Measurements from ENCODE around the gene FLOT1. TPM values are rescaled to one million over a fixed set of nuclear protein-coding genes. Genes with fewer than 3 reads are reported as not detected.

The FLOT1 gene
- total RNA-seq, 1 experiment from 2014 or later = 58.2 TPM

DNA sequence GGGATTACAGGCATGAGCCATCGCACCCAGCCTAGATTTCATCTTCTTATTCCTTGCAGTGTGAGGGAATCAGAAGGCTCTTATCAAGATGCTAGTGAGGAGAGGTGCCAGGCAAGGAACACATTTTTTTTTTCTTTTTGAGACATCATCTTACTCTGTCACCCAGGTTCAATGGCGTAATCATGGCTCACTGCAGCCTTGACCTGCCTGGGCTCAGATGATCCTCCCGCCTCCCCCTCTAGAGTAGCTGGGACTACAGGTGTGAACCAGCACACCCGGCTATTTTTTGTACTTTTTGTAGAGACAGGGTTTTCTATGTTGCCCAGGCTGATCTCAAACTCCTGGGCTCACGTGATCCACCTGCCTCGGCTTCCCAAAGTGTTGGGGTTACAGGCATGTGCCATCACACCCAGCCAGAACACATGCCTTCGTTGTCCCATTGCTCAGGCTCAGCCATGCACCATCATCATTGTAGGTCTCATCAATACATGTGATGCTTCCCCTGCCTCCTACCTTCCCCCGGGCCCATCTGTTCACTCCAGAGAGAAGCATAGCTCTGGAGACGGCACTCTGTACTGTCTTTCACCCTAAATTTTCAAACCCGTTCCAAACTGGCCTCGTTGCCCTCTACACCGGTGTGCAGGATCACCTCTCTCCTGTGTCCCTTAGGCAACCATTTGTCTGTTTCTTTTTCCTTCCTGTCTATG is 10.1 kb downstream of the FLOT1 start:
- Histone ChIP-seq H3K9me2 (replicated peaks; ENCODE audit: insufficient read depth, low read length) (no peaks in the 10 kb centered on the region), H4K20me1 (ENCODE audit: insufficient read depth, low read depth, low read length) (no peaks in the 10 kb centered on the region), H3K9me3 (ENCODE audit: low read length) (no peaks in the 10 kb centered on the region), H3K4me3 (ENCODE audit: low read length) (no peak overlapping the region), H2AFZ (ENCODE audit: low read length) (no peak overlapping the region), H3K27me3 (ENCODE audit: low read length) (no peaks in the 10 kb centered on the region), H3K36me3 (ENCODE audit: insufficient read depth, low read length) (peaks cover 25% of the 10 kb centered on the region), H3K27ac (ENCODE audit: low read length) (no peak overlapping the region), H3K4me2 (ENCODE audit: low read depth, low read length, poor library complexity, severe bottlenecking) (no peak overlapping the region), H3K4me1 (ENCODE audit: low read length) (peaks cover 5% of the 10 kb centered on the region; the same call in 1 of the 2 replicates), H3K79me2 (ENCODE audit: low read length) (no peaks in the 10 kb centered on the region), H3K9ac (ENCODE audit: low read length) (no peak overlapping the region)
- peak; percentile 37 for DNase-seq

- Histone ChIP-seq H3K27me3 (ENCODE audit: low read length) (no peaks in the 10 kb centered on the region), H3K4me1 (ENCODE audit: low read length) (peaks cover 5% of the 10 kb centered on the region; the same call in 1 of the 2 replicates), H3K4me2 (ENCODE audit: low read depth, low read length, poor library complexity, severe bottlenecking) (no peak overlapping the region), H2AFZ (ENCODE audit: low read length) (no peak overlapping the region), H4K20me1 (ENCODE audit: insufficient read depth, low read depth, low read length) (no peaks in the 10 kb centered on the region), H3K9me3 (ENCODE audit: low read length) (no peaks in the 10 kb centered on the region), H3K9me2 (replicated peaks; ENCODE audit: insufficient read depth, low read length) (no peaks in the 10 kb centered on the region), H3K4me3 (ENCODE audit: low read length) (no peak overlapping the region), H3K36me3 (ENCODE audit: insufficient read depth, low read length) (peaks cover 14% of the 10 kb centered on the region; the same call in 1 of the 2 replicates), H3K27ac (ENCODE audit: low read length) (no peak overlapping the region), H3K9ac (ENCODE audit: low read length) (no peak overlapping the region), H3K79me2 (ENCODE audit: low read length) (no peaks in the 10 kb centered on the region)
- peak; percentile 86 for DNase-seq
These were observed 11.7 kb downstream of the FLOT1 start for GRCh38 chr6:30730601-30731435.

DNA sequence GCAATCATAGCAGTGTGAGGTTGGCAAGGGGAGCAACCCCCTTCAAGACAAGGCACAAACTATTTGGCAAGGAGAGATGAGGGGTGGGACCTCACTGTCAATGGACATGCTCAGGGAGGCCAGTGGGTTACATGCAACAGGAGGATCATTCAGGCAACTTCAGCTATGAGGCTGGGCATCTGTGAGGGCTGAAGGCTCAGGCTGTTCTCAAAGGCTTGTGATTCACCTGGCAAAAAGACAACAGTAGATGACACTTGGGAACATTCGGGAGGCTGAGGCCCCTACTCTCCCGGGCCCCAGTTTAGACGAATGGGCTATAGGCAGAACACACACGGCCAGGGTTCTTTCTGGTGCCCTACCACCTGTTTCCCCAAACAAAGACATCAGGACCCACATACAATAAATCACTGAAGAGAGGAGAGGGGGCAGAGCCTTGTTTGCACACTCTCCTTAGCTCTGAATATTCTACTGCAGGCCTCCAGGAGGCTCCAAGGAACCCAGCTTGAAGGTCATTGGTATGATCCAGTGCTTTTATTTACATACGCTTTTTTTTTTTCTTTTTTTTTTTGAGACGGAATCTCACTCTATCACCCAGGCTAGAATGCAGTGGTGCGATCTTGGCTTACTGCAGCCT is 14.4 kb downstream of the FLOT1 start:
- Histone ChIP-seq H3K9me3 (ENCODE audit: low read length) (no peaks in the 10 kb centered on the region), H2AFZ (ENCODE audit: low read length) (no peak overlapping the region), H3K36me3 (ENCODE audit: insufficient read depth, low read length) (peaks cover 33% of the 10 kb centered on the region), H4K20me1 (ENCODE audit: insufficient read depth, low read depth, low read length) (peaks cover 11% of the 10 kb centered on the region), H3K4me3 (ENCODE audit: low read length) (no peak overlapping the region), H3K27ac (ENCODE audit: low read length) (no peak overlapping the region), H3K4me2 (ENCODE audit: low read depth, low read length, poor library complexity, severe bottlenecking) (no peak overlapping the region), H3K9ac (ENCODE audit: low read length) (no peak overlapping the region), H3K79me2 (ENCODE audit: low read length) (peaks cover 5% of the 10 kb centered on the region; the same call in 1 of the 2 replicates), H3K4me1 (ENCODE audit: low read length) (peaks cover 8% of the 10 kb centered on the region), H3K27me3 (ENCODE audit: low read length) (no peaks in the 10 kb centered on the region), H3K9me2 (replicated peaks; ENCODE audit: insufficient read depth, low read length) (no peaks in the 10 kb centered on the region)
- DNase-seq = peak; percentile 65

- Histone ChIP-seq H3K36me3 (ENCODE audit: insufficient read depth, low read length) (peaks cover 38% of the 10 kb centered on the region), H3K27ac (ENCODE audit: low read length) (no peak overlapping the region), H3K79me2 (ENCODE audit: low read length) (peaks cover 17% of the 10 kb centered on the region), H3K9ac (ENCODE audit: low read length) (no peak overlapping the region), H3K27me3 (ENCODE audit: low read length) (no peaks in the 10 kb centered on the region), H3K4me1 (ENCODE audit: low read length) (peaks cover 19% of the 10 kb centered on the region), H3K9me3 (ENCODE audit: low read length) (no peaks in the 10 kb centered on the region), H3K4me3 (ENCODE audit: low read length) (no peak overlapping the region), H2AFZ (ENCODE audit: low read length) (no peak overlapping the region), H3K9me2 (replicated peaks; ENCODE audit: insufficient read depth, low read length) (no peaks in the 10 kb centered on the region), H4K20me1 (ENCODE audit: insufficient read depth, low read depth, low read length) (peaks cover 24% of the 10 kb centered on the region), H3K4me2 (ENCODE audit: low read depth, low read length, poor library complexity, severe bottlenecking) (no peak overlapping the region)
- DNase-seq = peak; percentile 59
These were observed 15.7 kb downstream of the FLOT1 start for GRCh38 chr6:30726506-30727413.

GRCh38 chr6:30725713-30726505 is 16.6 kb downstream of the FLOT1 start:
- H4K20me1 ChIP-seq (ENCODE audit: insufficient read depth, low read depth, low read length) = peaks cover 27% of the 10 kb centered on the region
- no peak overlapping the region for H3K9ac ChIP-seq (ENCODE audit: low read length)
- no peak overlapping the region for H3K4me2 ChIP-seq (ENCODE audit: low read depth, low read length, poor library complexity, severe bottlenecking)
- peaks cover 24% of the 10 kb centered on the region for H3K79me2 ChIP-seq (ENCODE audit: low read length)
- H3K4me3 ChIP-seq (ENCODE audit: low read length) = no peak overlapping the region
- H2AFZ ChIP-seq (ENCODE audit: low read length) = no peak overlapping the region
- H3K9me2 ChIP-seq (replicated peaks; ENCODE audit: insufficient read depth, low read length) = no peaks in the 10 kb centered on the region
- no peak overlapping the region; the same call in 1 of the 2 replicates for H3K27ac ChIP-seq (ENCODE audit: low read length)
- peaks cover 41% of the 10 kb centered on the region for H3K36me3 ChIP-seq (ENCODE audit: insufficient read depth, low read length)
- H3K4me1 ChIP-seq (ENCODE audit: low read length) = peaks cover 17% of the 10 kb centered on the region
- H3K9me3 ChIP-seq (ENCODE audit: low read length) = no peaks in the 10 kb centered on the region
- DNase-seq = peak; percentile 76
- no peaks in the 10 kb centered on the region for H3K27me3 ChIP-seq (ENCODE audit: low read length)

- no peak overlapping the region for H3K4me3 ChIP-seq (ENCODE audit: low read length)
- H3K4me2 ChIP-seq (ENCODE audit: low read depth, low read length, poor library complexity, severe bottlenecking) = no peak overlapping the region
- H3K9me2 ChIP-seq (replicated peaks; ENCODE audit: insufficient read depth, low read length) = no peaks in the 10 kb centered on the region
- H3K27me3 ChIP-seq (ENCODE audit: low read length) = no peaks in the 10 kb centered on the region
- peaks cover 27% of the 10 kb centered on the region for H4K20me1 ChIP-seq (ENCODE audit: insufficient read depth, low read depth, low read length)
- no peak overlapping the region for H3K9ac ChIP-seq (ENCODE audit: low read length)
- DNase-seq = peak; percentile 70
- peaks cover 35% of the 10 kb centered on the region for H3K36me3 ChIP-seq (ENCODE audit: insufficient read depth, low read length)
- H3K27ac ChIP-seq (ENCODE audit: low read length) = peak overlapping the region; percentile 38
- H3K79me2 ChIP-seq (ENCODE audit: low read length) = peaks cover 32% of the 10 kb centered on the region
- H2AFZ ChIP-seq (ENCODE audit: low read length) = no peak overlapping the region
- peaks cover 17% of the 10 kb centered on the region for H3K4me1 ChIP-seq (ENCODE audit: low read length)
- H3K9me3 ChIP-seq (ENCODE audit: low read length) = no peaks in the 10 kb centered on the region
These were observed 17.4 kb downstream of the FLOT1 start for GRCh38 chr6:30724906-30725667.

Data from Karpas-422 (cell line).